Activated CD8-positive, alpha-beta T cell treated with anti-CD3 and anti-CD28 coated beads for 36 hours (primary cell): ENCODE results near the gene VAMP5. TPM values are rescaled to one million over a fixed set of nuclear protein-coding genes. Genes with fewer than 3 reads are reported as not detected.

Source experiments
- ATAC-seq: fragments of 200-7000 bp; cut with Tn5 transposase; one replicate; pipeline ENCODE4 v1.10.0; 2021; ENCODE audit warnings: mild to moderate bottlenecking, moderate library complexity
- CTCF ChIA-PET: fragments of 350-600 bp; sonication (Branson Sonifier 250); formaldehyde crosslinking; loops from one replicate; lab custom pipeline; 2021; ENCODE audit warnings: antibody characterized with exemption; lab: Charles Lee
- POLR2A ChIA-PET: fragments of 350-600 bp; sonication (Branson Sonifier 250); formaldehyde crosslinking; loops from one replicate; lab custom pipeline; 2021; ENCODE audit warnings: antibody characterized with exemption; lab: Charles Lee
- DNase-seq: peaks from one replicate; pipeline ENCODE4 v3.0.0-alpha.2; 2020
- H3K27ac Mint-ChIP-seq: one replicate; pipeline ENCODE4 v1.8.0; 2021; ENCODE audit warnings: mild to moderate bottlenecking, mixed read lengths
- H3K27me3 Mint-ChIP-seq: one replicate; pipeline ENCODE4 v1.8.0; 2021; ENCODE audit warnings: mixed read lengths
- H3K36me3 Mint-ChIP-seq: one replicate; pipeline ENCODE4 v1.8.0; 2021; ENCODE audit warnings: low read depth, mixed read lengths
- H3K4me1 Mint-ChIP-seq: one replicate; pipeline ENCODE4 v1.8.0; 2021; ENCODE audit warnings: low read depth, mixed read lengths
- H3K4me3 Mint-ChIP-seq: one replicate; pipeline ENCODE4 v1.8.0; 2021; ENCODE audit warnings: mild to moderate bottlenecking, moderate library complexity, mixed read lengths
- H3K9me3 Mint-ChIP-seq: one replicate; pipeline ENCODE4 v1.8.0; 2021; ENCODE audit warnings: mixed read lengths
- CTCF ChIP-seq: fragments of 200-600 bp; IDR thresholded peaks from one replicate; pipeline ENCODE4 v1.8.0; 2022; ENCODE audit warnings: antibody characterized with exemption, mild to moderate bottlenecking
- intact Hi-C: fragments of 100-400 bp; cut with micrococcal nuclease; formaldehyde crosslinking; loops from one replicate; pipeline ENCODE4 v1.10.0; 2022
- total RNA-seq, 2 experiments: library from RNA; stranded (reverse); gene quantifications; one replicate each; pipeline ENCODE4 v1.2.3, GENCODE V29; 2021

The VAMP5 gene
- total RNA-seq, 2 experiments from 2014 or later = 28.0 to 29.4 TPM

GRCh38 chr2:85561280-85562212, 22.7 kb upstream of the VAMP5 start, which contains the start of gene GGCX:
Gene GGCX, minus strand, starts transcription at chr2:85561493. Its CDS starts 65 bp downstream, at chr2:85561428.
- POLR2A ChIA-PET = interaction anchor here (0.6 to 23.8 kb wide), 9 partner anchors 9 to 156 kb away, joined by 3 to 467 read pairs (median 4); partner anchors contain the start of genes MAT2A, RNF181 and VAMP8

GRCh38 chr2:85564144-85564563, 20.1 kb upstream of the VAMP5 start:
- no peaks in the 10 kb centered on the region for H3K27me3 Mint-ChIP-seq
- no peaks in the 10 kb centered on the region for H3K36me3 Mint-ChIP-seq
- ChIA-PET POLR2A (interaction anchor here (0.6 to 23.8 kb wide), 2 partner anchors 19 to 158 kb away, joined by 3 to 467 read pairs; partner anchors contain the start of gene MAT2A), CTCF (no interaction called here)
- peaks cover 25% of the 10 kb centered on the region for H3K4me1 Mint-ChIP-seq
- no peak for ATAC-seq
- H3K27ac Mint-ChIP-seq = no peak overlapping the region
- TF ChIP-seq CTCF = no peak
- no peak for DNase-seq
- H3K4me3 Mint-ChIP-seq = no peak overlapping the region
- intact Hi-C loops = no loop called here
- no peaks in the 10 kb centered on the region for H3K9me3 Mint-ChIP-seq

More at GRCh38 chr2:85561280-85562212, 22.7 kb upstream of the VAMP5 start, which contains the start of gene GGCX:
- Mint-ChIP-seq H3K27ac (peak within 1 kb of the TSS; percentile 100), H3K36me3 (peaks cover 8% of the 10 kb centered on the region), H3K27me3 (no peaks in the 10 kb centered on the region), H3K4me1 (peaks cover 32% of the 10 kb centered on the region), H3K9me3 (no peaks in the 10 kb centered on the region), H3K4me3 (peak within 1 kb of the TSS; percentile 100)
- intact Hi-C loops = no loop called here
- DNase-seq = peak; percentile 98
- peak; percentile 95 for ATAC-seq
- TF ChIP-seq CTCF = no peak
- CTCF ChIA-PET = interaction anchor here (0.9 to 4.1 kb wide), 5 partner anchors 11 to 173 kb away, joined by 3 to 35 read pairs (median 6); partner anchors contain the start of gene SH2D6

- H3K4me3 Mint-ChIP-seq = no peak overlapping the region
- POLR2A ChIA-PET = interaction anchor here (23.8 kb wide), 1 partner anchor 22 kb away, joined by 467 read pairs; the partner anchor contains the start of gene MAT2A
- no peak for DNase-seq
- intact Hi-C loops = no loop called here
- CTCF ChIA-PET = interaction anchor here (1.1 to 1.7 kb wide), 3 partner anchors 11 to 19 kb away, joined by 3 to 5 read pairs (median 4); partner anchors contain the start of gene VAMP8
- no peaks in the 10 kb centered on the region for H3K36me3 Mint-ChIP-seq
- H3K27me3 Mint-ChIP-seq = no peaks in the 10 kb centered on the region
- no peak for TF ChIP-seq CTCF
- no peak for ATAC-seq
- H3K4me1 Mint-ChIP-seq = peaks cover 9% of the 10 kb centered on the region
- no peaks in the 10 kb centered on the region for H3K9me3 Mint-ChIP-seq
- no peak overlapping the region for H3K27ac Mint-ChIP-seq
These were observed 18.0 kb upstream of the VAMP5 start for GRCh38 chr2:85566265-85566664.

GRCh38 chr2:85575739-85576138, 8.5 kb upstream of the VAMP5 start:
- H3K27me3 Mint-ChIP-seq = no peaks in the 10 kb centered on the region
- CTCF ChIA-PET = no interaction called here
- H3K4me3 Mint-ChIP-seq = no peak overlapping the region
- H3K9me3 Mint-ChIP-seq = no peaks in the 10 kb centered on the region
- peaks cover 19% of the 10 kb centered on the region for H3K4me1 Mint-ChIP-seq
- H3K36me3 Mint-ChIP-seq = peaks cover 8% of the 10 kb centered on the region
- POLR2A ChIA-PET = interaction anchor here (1.2 to 1.7 kb wide), 3 partner anchors 30 to 137 kb away, joined by 3 to 4 read pairs (median 3); no protein-coding TSS in a partner anchor
- H3K27ac Mint-ChIP-seq = no peak overlapping the region
- ATAC-seq (no peak), DNase-seq (no peak)
- intact Hi-C loops = no loop called here
- TF ChIP-seq CTCF = no peak
